NCI-H1105 treated with DMSO at 0.1 percent for 48 hours (cell line): ENCODE measurements around the gene SYT12.
"Not testable (repeated sequence)": the region's sequence is repeated elsewhere in the genome, so short reads cannot be mapped to it uniquely, and the experiment has no call there.

Experiments
- DNase-seq: peaks from one replicate; lab custom pipeline; 2025; lab: John Stamatoyannopoulos, UW

Gene SYT12

GRCh38 chr11:66996609-66997273, 26.2 kb upstream of the SYT12 start:
- no peak for DNase-seq

- no peak for DNase-seq
Observed at GRCh38 chr11:66999555-66999954, 23.4 kb upstream of the SYT12 start.

- DNase-seq: no peak
Observed at GRCh38 chr11:67001332-67001731, 21.6 kb upstream of the SYT12 start.

GRCh38 chr11:67002297-67002913, 20.5 kb upstream of the SYT12 start:
- no peak for DNase-seq

- DNase-seq: no peak
Observed at GRCh38 chr11:67002921-67003411, 20.0 kb upstream of the SYT12 start.

- DNase-seq: not testable (repeated sequence)
Observed at GRCh38 chr11:67005200-67005599, 17.7 kb upstream of the SYT12 start.

GRCh38 chr11:67006029-67006884, 16.7 kb upstream of the SYT12 start:
- DNase-seq: peak; percentile 11

GRCh38 chr11:67007126-67007525, 15.8 kb upstream of the SYT12 start:
- DNase-seq: no peak

GRCh38 chr11:67010296-67010905, 12.5 kb upstream of the SYT12 start:
- DNase-seq: no peak

- DNase-seq: no peak
Observed at GRCh38 chr11:67013511-67014045, 9.4 kb upstream of the SYT12 start.

- no peak for DNase-seq
Observed at GRCh38 chr11:67014343-67014742, 8.6 kb upstream of the SYT12 start.

GRCh38 chr11:67015048-67015447, 7.9 kb upstream of the SYT12 start:
- DNase-seq: no peak

- DNase-seq: no peak
Observed at GRCh38 chr11:67016550-67016949, 6.4 kb upstream of the SYT12 start.

GRCh38 chr11:67020949-67021348, 2.0 kb upstream of the SYT12 start:
- DNase-seq: no peak

GRCh38 chr11:67022341-67022933, 497 bp upstream of the SYT12 start:
- peak; percentile 52 for DNase-seq

GRCh38 chr11:67023957-67024353, 1.0 kb downstream of the SYT12 start:
- no peak for DNase-seq

GRCh38 chr11:67024410-67024809, 1.5 kb downstream of the SYT12 start:
- no peak for DNase-seq

- no peak for DNase-seq
Observed at GRCh38 chr11:67024966-67025365, 2.0 kb downstream of the SYT12 start.

- no peak for DNase-seq
Observed at GRCh38 chr11:67025750-67026149, 2.8 kb downstream of the SYT12 start.

- no peak for DNase-seq
Observed at GRCh38 chr11:67026941-67027340, 4.0 kb downstream of the SYT12 start.

GRCh38 chr11:67027483-67027930, 4.6 kb downstream of the SYT12 start:
- DNase-seq: no peak
